Measurements from ENCODE around the gene DGAT2L6. TPM values are rescaled to one million over a fixed set of nuclear protein-coding genes. Genes with fewer than 3 reads are reported as not detected.

Gene DGAT2L6
- total RNA-seq, 2 donors from 2014 or later = not detected

DNA sequence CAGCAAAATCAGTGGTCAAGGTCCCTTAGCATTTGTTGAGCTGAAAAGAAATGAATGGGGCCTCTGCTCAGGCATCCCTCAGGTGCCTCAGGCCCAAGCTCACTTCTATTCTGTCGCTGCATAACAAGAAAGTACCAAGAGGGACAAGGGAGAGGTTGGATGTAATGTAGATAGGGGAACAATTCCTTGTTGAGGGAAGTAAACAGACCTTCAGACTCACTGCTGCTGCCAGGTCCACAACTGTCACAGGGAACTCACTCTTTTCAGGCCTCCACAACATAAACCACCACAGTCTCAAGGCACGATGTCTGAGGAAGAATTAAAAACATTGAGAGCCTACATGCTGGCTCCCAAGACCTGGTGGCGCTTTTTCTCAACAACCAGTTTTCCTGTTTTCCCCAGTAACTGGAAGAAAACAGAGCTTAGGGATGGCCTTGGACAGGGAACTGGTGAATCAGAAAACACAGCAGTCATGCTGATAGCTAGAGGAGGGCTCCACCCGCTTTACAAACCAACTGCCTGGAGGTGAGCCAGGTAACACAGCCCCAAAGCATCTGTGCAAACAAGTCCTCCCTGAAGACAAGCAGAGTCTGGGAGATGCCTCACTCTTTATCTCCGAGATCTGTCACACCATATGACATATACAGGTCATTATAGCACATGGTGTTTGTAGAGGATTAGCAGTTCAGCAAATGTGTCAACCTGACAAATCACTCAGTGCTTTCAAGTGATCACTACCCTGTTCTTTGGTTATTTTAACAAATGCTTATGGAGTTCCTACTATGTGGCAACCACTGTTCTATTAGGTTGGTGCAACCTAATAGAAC is 42.9 kb downstream of the DGAT2L6 start:
- Histone ChIP-seq H3K27ac (ENCODE audit: low read depth, low read length) (no peak overlapping the region), H3K9ac (ENCODE audit: extremely low read depth, low read length, poor library complexity, severe bottlenecking) (no peak overlapping the region), H3K27me3 (ENCODE audit: control insufficient read depth, insufficient read depth, low read length, poor library complexity, severe bottlenecking) (no peaks in the 10 kb centered on the region), H3K36me3 (ENCODE audit: control insufficient read depth, insufficient read depth, low read length) (no peaks in the 10 kb centered on the region), H3K9me3 (ENCODE audit: control insufficient read depth, low read length) (no peaks in the 10 kb centered on the region), H3K4me1 (ENCODE audit: control insufficient read depth, insufficient read depth, low read length) (no peaks in the 10 kb centered on the region), H3K4me3 (ENCODE audit: low read length) (no peak overlapping the region)
- Mint-ChIP-seq H3K4me3 (no peak overlapping the region), H3K27me3 (ENCODE audit: insufficient read depth) (no peaks in the 10 kb centered on the region), H3K27ac (peak overlapping the region; percentile 69), H3K36me3 (ENCODE audit: low read depth) (no peaks in the 10 kb centered on the region), H3K9me3 (peaks cover 60% of the 10 kb centered on the region), H3K4me1 (peaks cover 6% of the 10 kb centered on the region)
- peak; percentile 63 for DNase-seq
- TF ChIP-seq CTCF (conservative IDR thresholded peaks at IDR 0.05) = no peak
- 86% methylated on average over 5 of the region's 5 CpGs; no CpG with 5 or more reads in 1 of the 2 experiments for WGBS, 2 experiments (ENCODE audit: insufficient coverage in 1 of 2, insufficient read length in 1 of 2)

GRCh38 chrX:70226048-70226447 is 48.8 kb downstream of the DGAT2L6 start:
- no peak for DNase-seq
- H3K4me1 Mint-ChIP-seq = no peaks in the 10 kb centered on the region

DNA sequence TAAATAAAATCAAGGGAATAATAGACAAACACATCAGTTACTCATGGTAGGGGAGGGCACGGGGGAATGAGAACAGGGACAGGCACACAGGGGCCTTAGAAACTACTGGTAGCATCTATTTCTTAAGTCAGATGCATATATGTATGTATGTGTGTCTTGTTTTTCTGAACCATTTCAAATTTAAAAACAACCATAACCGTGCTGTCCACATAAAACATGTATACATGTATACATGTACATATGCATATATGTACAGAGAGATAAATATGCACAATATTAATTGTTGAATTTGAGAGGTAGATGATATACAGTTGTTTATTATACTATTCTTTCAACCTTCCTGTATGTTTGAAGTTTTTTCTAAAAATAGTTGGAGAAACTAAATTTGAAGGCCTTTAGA is 49.4 kb downstream of the DGAT2L6 start:
- H3K4me3 Mint-ChIP-seq = no peak overlapping the region
- H3K9ac ChIP-seq (ENCODE audit: extremely low read depth, low read length, poor library complexity, severe bottlenecking) = no peak overlapping the region
- H3K27ac Mint-ChIP-seq = no peak overlapping the region
- WGBS, 2 experiments (ENCODE audit: insufficient coverage in 1 of 2, insufficient read length in 1 of 2) = no CpG with 5 or more reads among the region's 2 CpGs
- no peaks in the 10 kb centered on the region for H3K4me1 ChIP-seq (ENCODE audit: control insufficient read depth, insufficient read depth, low read length)
- no peaks in the 10 kb centered on the region for H3K36me3 ChIP-seq (ENCODE audit: control insufficient read depth, insufficient read depth, low read length)
- no peak for TF ChIP-seq CTCF (conservative IDR thresholded peaks at IDR 0.05)
- no peaks in the 10 kb centered on the region for H3K27me3 ChIP-seq (ENCODE audit: control insufficient read depth, insufficient read depth, low read length, poor library complexity, severe bottlenecking)
- H3K9me3 ChIP-seq (ENCODE audit: control insufficient read depth, low read length) = no peaks in the 10 kb centered on the region
- H3K27ac ChIP-seq (ENCODE audit: low read depth, low read length) = no peak overlapping the region
- H3K36me3 Mint-ChIP-seq (ENCODE audit: low read depth) = no peaks in the 10 kb centered on the region
- no peak overlapping the region for H3K4me3 ChIP-seq (ENCODE audit: low read length)
- H3K4me1 Mint-ChIP-seq = no peaks in the 10 kb centered on the region
- DNase-seq = no peak
- H3K27me3 Mint-ChIP-seq (ENCODE audit: insufficient read depth) = no peaks in the 10 kb centered on the region
- peaks cover 44% of the 10 kb centered on the region for H3K9me3 Mint-ChIP-seq

More at GRCh38 chrX:70226048-70226447, 48.8 kb downstream of the DGAT2L6 start:
- no peak overlapping the region for H3K9ac ChIP-seq (ENCODE audit: extremely low read depth, low read length, poor library complexity, severe bottlenecking)
- H3K36me3 Mint-ChIP-seq (ENCODE audit: low read depth) = no peaks in the 10 kb centered on the region
- H3K36me3 ChIP-seq (ENCODE audit: control insufficient read depth, insufficient read depth, low read length) = no peaks in the 10 kb centered on the region
- H3K9me3 Mint-ChIP-seq = peaks cover 45% of the 10 kb centered on the region
- no peak overlapping the region for H3K4me3 ChIP-seq (ENCODE audit: low read length)
- no peak overlapping the region for H3K27ac ChIP-seq (ENCODE audit: low read depth, low read length)
- H3K27ac Mint-ChIP-seq = no peak overlapping the region
- no peaks in the 10 kb centered on the region for H3K4me1 ChIP-seq (ENCODE audit: control insufficient read depth, insufficient read depth, low read length)
- TF ChIP-seq CTCF (conservative IDR thresholded peaks at IDR 0.05) = no peak
- H3K27me3 ChIP-seq (ENCODE audit: control insufficient read depth, insufficient read depth, low read length, poor library complexity, severe bottlenecking) = no peaks in the 10 kb centered on the region
- no peak overlapping the region for H3K4me3 Mint-ChIP-seq
- no peaks in the 10 kb centered on the region for H3K9me3 ChIP-seq (ENCODE audit: control insufficient read depth, low read length)
- no peaks in the 10 kb centered on the region for H3K27me3 Mint-ChIP-seq (ENCODE audit: insufficient read depth)
